ENCODE results near the gene ADGRF1.

- TF ChIP-seq CTCF (IDR thresholded peaks at IDR 0.05) (no peak), RFX5 (IDR thresholded peaks at IDR 0.05) (no peak), POLR2AphosphoS2 (conservative IDR thresholded peaks at IDR 0.05; ENCODE audit: low read length) (no peak), RAD21 (conservative IDR thresholded peaks at IDR 0.05 in 1 of 2, IDR thresholded peaks at IDR 0.05 in 1 of 2) (no peak), MAFK (IDR thresholded peaks at IDR 0.05; ENCODE audit: partially characterized antibody) (no peak), CEBPB (IDR thresholded peaks at IDR 0.05) (no peak)
These were observed 38.0 kb upstream of the ADGRF1 start for GRCh38 chr6:47080083-47080596.

All from A549 (cell line).